ENCODE results near the gene MRGPRE.

Gene MRGPRE

DNA sequence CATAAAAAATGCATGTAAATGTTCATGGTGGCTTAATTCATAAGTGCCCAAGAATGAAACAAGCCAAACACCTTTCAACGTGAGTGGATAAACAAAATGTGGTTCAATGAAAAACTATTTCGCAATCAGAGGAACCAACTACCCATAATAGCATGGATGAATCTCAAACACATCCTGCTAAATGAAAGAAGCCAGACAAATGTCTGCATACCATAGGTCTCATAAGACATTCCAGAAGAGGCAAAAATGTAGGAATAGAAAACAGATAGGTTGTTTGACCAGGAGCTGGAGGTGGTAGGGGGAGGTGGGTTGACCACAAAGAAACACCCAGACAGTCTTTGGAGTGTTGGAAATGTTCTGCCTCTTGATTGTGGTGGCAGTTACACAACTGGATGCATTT, 53.9 kb downstream of the MRGPRE start:
- no peak for DNase-seq (ENCODE audit: low read depth)

DNA sequence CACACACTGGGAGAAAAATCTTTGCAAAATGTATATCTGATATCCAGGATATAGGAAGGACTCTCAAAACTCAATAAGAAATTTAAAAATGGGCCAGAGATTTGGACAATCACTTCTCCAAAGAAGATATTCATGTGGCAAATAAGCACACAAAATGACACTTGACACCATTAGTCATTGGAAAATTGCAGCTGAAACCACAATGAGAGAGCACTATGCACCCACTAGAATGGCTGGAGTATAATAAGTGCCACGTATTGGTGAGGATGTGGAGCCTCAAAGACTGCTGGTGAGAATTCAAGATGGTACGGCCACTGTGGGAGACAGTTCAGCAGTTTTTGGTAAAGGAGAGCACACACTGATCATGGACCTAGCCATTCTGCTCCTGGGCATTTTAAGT, 54.3 kb downstream of the MRGPRE start:
- DNase-seq (ENCODE audit: low read depth), result no peak

Measured in HS-27A (cell line).